ENCODE measurements around the gene DTX1.

Gene DTX1

DNA sequence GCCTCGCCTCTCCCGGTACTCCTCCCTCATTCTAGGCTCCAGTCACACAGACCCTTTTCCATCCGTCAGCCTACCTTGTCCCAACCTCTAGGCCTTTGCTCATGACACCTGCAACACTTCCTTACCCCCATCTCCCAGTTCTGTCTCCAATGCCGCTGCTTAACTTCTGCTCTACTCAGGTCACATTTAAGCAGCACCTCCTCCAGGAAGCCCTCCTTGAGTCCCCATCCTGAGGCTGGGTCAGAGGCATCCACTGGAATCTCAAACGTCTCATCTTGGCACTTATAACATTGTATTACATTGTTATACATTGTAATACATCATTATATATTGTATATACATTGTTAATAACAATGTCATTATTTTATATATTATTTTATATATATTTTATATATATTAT, 46.3 kb downstream of the DTX1 start:
- no peak overlapping the region for H3K4me2 ChIP-seq
- no peaks in the 10 kb centered on the region for H4K20me1 ChIP-seq (ENCODE audit: insufficient read depth)
- no peaks in the 10 kb centered on the region for H3K27me3 ChIP-seq (ENCODE audit: insufficient read depth, low read depth)
- H3K36me3 ChIP-seq (ENCODE audit: insufficient read depth) = no peaks in the 10 kb centered on the region
- no peak overlapping the region for H2AFZ ChIP-seq (ENCODE audit: low read depth)
- no peak overlapping the region for H3K27ac ChIP-seq
- H3K4me3 ChIP-seq (IDR thresholded peaks at IDR 0.05; ENCODE audit: insufficient read depth, low read depth, low read length) = no peak overlapping the region
- no peaks in the 10 kb centered on the region for H3K79me2 ChIP-seq (ENCODE audit: insufficient read depth, low read depth)
- TF ChIP-seq, protein P1, sequence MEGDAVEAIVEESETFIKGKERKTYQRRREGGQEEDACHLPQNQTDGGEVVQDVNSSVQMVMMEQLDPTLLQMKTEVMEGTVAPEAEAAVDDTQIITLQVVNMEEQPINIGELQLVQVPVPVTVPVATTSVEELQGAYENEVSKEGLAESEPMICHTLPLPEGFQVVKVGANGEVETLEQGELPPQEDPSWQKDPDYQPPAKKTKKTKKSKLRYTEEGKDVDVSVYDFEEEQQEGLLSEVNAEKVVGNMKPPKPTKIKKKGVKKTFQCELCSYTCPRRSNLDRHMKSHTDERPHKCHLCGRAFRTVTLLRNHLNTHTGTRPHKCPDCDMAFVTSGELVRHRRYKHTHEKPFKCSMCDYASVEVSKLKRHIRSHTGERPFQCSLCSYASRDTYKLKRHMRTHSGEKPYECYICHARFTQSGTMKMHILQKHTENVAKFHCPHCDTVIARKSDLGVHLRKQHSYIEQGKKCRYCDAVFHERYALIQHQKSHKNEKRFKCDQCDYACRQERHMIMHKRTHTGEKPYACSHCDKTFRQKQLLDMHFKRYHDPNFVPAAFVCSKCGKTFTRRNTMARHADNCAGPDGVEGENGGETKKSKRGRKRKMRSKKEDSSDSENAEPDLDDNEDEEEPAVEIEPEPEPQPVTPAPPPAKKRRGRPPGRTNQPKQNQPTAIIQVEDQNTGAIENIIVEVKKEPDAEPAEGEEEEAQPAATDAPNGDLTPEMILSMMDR (conservative IDR thresholded peaks at IDR 0.05; ENCODE audit: low read depth, low read length) = no peak
- H3K4me1 ChIP-seq (ENCODE audit: low read depth, poor library complexity, severe bottlenecking) = peaks cover 17% of the 10 kb centered on the region
- H3K9ac ChIP-seq = no peak overlapping the region

DNA sequence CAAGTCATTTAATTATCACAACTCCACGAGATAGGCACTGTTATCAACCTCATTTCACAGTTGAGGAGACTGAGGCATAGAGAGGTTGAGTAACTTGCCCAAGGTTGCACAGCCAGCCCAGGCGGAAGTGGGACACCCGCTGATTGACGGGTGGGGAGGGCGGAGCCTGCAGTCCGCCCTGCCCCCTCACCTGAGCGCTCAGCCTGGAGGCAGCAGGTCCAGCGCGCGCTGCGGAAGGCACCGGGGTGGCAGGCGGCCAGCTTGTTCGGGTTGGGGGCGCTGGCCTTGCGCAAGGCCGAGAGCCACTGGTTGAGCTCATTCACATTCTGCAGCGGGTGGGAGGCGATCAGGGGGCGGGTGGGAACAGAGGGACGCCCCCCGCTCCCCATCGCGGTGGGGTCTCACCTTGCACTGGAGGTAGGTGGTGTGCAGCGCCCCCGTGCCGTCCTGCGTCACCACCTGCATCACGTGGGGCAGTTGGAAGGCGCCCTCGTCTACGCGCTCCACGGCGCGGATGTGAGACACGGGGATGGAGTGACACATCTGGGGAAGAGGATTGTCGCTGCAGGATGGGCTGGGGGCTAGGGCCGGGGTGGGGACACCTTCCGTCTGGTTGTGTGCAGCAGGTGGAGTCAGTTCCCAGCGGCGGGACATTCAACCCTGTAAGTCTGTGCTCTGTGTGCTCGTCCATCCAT, 47.4 kb downstream of the DTX1 start:
- Histone ChIP-seq H3K4me1 (ENCODE audit: low read depth, poor library complexity, severe bottlenecking) (peaks cover 6% of the 10 kb centered on the region), H2AFZ (ENCODE audit: low read depth) (no peak overlapping the region), H3K36me3 (ENCODE audit: insufficient read depth) (no peaks in the 10 kb centered on the region), H3K9ac (no peak overlapping the region), H3K27me3 (ENCODE audit: insufficient read depth, low read depth) (no peaks in the 10 kb centered on the region), H3K79me2 (ENCODE audit: insufficient read depth, low read depth) (no peaks in the 10 kb centered on the region), H4K20me1 (ENCODE audit: insufficient read depth) (no peaks in the 10 kb centered on the region), H3K27ac (no peak overlapping the region), H3K4me3 (IDR thresholded peaks at IDR 0.05; ENCODE audit: insufficient read depth, low read depth, low read length) (no peak overlapping the region), H3K4me2 (no peak overlapping the region)
- TF ChIP-seq, protein P1 (conservative IDR thresholded peaks at IDR 0.05; ENCODE audit: low read depth, low read length) = no peak

DNA sequence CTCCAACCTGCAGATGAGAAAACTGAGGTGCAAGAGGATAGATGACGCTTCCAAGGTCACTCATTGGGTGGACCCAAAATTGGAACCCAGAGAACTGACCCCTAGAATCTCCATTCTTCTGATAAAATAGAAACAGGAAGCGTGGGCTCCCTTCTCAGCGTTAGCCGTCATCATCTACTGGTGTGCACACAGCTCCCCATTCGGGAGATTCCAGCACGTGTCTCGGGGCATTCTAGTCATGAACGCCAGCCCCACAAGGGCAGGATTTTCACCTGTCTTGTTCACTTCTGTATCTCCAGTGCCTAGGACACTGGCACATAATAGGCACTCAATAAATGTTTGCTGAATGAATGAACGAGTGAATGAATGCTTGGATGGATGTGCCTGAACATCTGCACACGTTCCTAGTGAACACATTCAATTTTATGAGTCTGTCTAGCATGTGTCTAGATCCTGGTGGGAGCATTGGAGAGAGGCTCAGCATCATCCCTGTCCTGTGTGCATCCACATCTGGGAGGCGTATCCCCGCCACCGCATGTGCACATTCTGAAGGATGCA, 48.5 kb downstream of the DTX1 start:
- Histone ChIP-seq H3K9ac (no peak overlapping the region), H3K36me3 (ENCODE audit: insufficient read depth) (no peaks in the 10 kb centered on the region), H2AFZ (ENCODE audit: low read depth) (no peak overlapping the region), H3K27me3 (ENCODE audit: insufficient read depth, low read depth) (no peaks in the 10 kb centered on the region), H3K4me1 (ENCODE audit: low read depth, poor library complexity, severe bottlenecking) (no peaks in the 10 kb centered on the region), H4K20me1 (ENCODE audit: insufficient read depth) (no peaks in the 10 kb centered on the region), H3K4me2 (no peak overlapping the region), H3K27ac (no peak overlapping the region), H3K4me3 (IDR thresholded peaks at IDR 0.05; ENCODE audit: insufficient read depth, low read depth, low read length) (no peak overlapping the region), H3K79me2 (ENCODE audit: insufficient read depth, low read depth) (no peaks in the 10 kb centered on the region)
- TF ChIP-seq, protein P1 (conservative IDR thresholded peaks at IDR 0.05; ENCODE audit: low read depth, low read length) = no peak

DNA sequence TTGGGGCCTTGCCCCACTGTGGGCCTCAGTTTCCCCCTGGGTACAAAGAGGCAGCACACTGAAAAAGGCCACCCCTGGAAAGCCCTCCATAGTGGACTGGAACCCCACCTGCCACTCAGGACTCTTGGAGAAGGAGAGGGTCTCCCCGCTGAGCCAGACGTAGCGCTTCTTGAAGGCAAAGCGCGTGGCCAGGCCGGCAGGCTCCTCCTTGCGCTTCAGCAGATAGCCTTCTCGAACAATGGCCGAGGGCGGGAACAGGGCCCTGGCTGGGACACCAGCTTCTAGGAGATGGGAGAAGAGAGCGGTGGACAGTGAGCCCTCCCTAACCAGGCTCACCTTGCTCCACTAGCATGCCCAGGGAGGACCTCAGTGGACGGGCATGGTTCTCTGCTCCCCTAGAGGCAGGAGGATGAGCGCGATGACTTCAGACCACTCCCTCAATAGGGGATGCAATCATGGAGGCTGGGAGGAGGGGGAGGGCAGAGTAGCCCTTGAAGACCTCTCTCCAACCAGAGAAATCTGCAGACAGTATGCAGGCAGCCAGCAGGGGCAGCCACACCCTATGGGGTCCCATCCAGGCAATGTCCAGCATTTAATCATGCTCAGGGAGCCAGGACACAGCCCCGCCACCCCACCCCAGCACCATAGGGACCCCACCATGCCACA, 49.2 kb downstream of the DTX1 start:
- Histone ChIP-seq H3K9ac (no peak overlapping the region), H2AFZ (ENCODE audit: low read depth) (no peak overlapping the region), H3K27me3 (ENCODE audit: insufficient read depth, low read depth) (no peaks in the 10 kb centered on the region), H3K27ac (no peak overlapping the region), H4K20me1 (ENCODE audit: insufficient read depth) (no peaks in the 10 kb centered on the region), H3K36me3 (ENCODE audit: insufficient read depth) (no peaks in the 10 kb centered on the region), H3K4me2 (no peak overlapping the region), H3K79me2 (ENCODE audit: insufficient read depth, low read depth) (no peaks in the 10 kb centered on the region), H3K4me1 (ENCODE audit: low read depth, poor library complexity, severe bottlenecking) (no peaks in the 10 kb centered on the region), H3K4me3 (IDR thresholded peaks at IDR 0.05; ENCODE audit: insufficient read depth, low read depth, low read length) (no peak overlapping the region)
- TF ChIP-seq, protein P1 (conservative IDR thresholded peaks at IDR 0.05; ENCODE audit: low read depth, low read length) = no peak
